GM19467 (cell line): ENCODE results near the gene KCNK1.

Experiments used
- ATAC-seq: cut with Tn5 transposase; IDR thresholded peaks from one replicate; pipeline ENCODE4 v1.9.1; 2021; ENCODE audit warnings: mild to moderate bottlenecking, moderate library complexity; ENCODE audit not compliant: unreplicated experiment

Gene KCNK1

GRCh38 chr1:233695901-233696300 lies 82.0 kb downstream of the KCNK1 start:
- ATAC-seq, result no peak

- ATAC-seq, result no peak
Observed at GRCh38 chr1:233700338-233700737, 86.4 kb downstream of the KCNK1 start.

GRCh38 chr1:233704170-233704897 lies 90.4 kb downstream of the KCNK1 start:
- no peak for ATAC-seq

GRCh38 chr1:233704898-233705723 lies 91.2 kb downstream of the KCNK1 start:
- ATAC-seq, result no peak

- ATAC-seq, result no peak
Observed at GRCh38 chr1:233707153-233707879, 93.4 kb downstream of the KCNK1 start.

- no peak for ATAC-seq
Observed at GRCh38 chr1:233707880-233708815, 94.2 kb downstream of the KCNK1 start.

- ATAC-seq, result no peak
Observed at GRCh38 chr1:233710031-233710430, 96.1 kb downstream of the KCNK1 start.

GRCh38 chr1:233710507-233710906 lies 96.6 kb downstream of the KCNK1 start:
- ATAC-seq, result no peak

GRCh38 chr1:233714631-233715217 lies 100.8 kb downstream of the KCNK1 start:
- no peak for ATAC-seq

- no peak for ATAC-seq
Observed at GRCh38 chr1:233718057-233718456, 104.2 kb downstream of the KCNK1 start.

- ATAC-seq, result no peak
Observed at GRCh38 chr1:233719655-233720341, 105.9 kb downstream of the KCNK1 start.

- ATAC-seq, result no peak
Observed at GRCh38 chr1:233721004-233721595, 107.2 kb downstream of the KCNK1 start.
